ENCODE results near the gene UFSP2. TPM values are rescaled to one million over a fixed set of nuclear protein-coding genes. Genes with fewer than 3 reads are reported as not detected.

The UFSP2 gene
- 30.9 and 32.1 TPM in 2 replicates for total RNA-seq

GRCh38 chr4:185425647-185426352 lies at the start of gene UFSP2:
UFSP2 (minus strand) TSS chr4:185425964; CDS start chr4:185425868, 96 bp downstream.

GRCh38 chr4:185471235-185472102 lies 45.7 kb upstream of the UFSP2 start, which contains the start of gene CCDC110:
CCDC110 (minus strand) TSS chr4:185471733; CDS start chr4:185471683, 50 bp downstream.

GRCh38 chr4:185396724-185397385 lies 28.9 kb downstream of the UFSP2 start, which contains the start of gene ANKRD37:
ANKRD37 (plus strand) TSS chr4:185396841; CDS start chr4:185396924, 83 bp downstream.

GRCh38 chr4:185395238-185395955 lies 30.4 kb downstream of the UFSP2 start, which contains the start of gene LRP2BP:
LRP2BP (minus strand) TSS chr4:185395924; CDS start chr4:185378186, 17,738 bp downstream.

Small RNA genes lying within 50 kb of the gene (small RNA-seq; reads per million reads assigned to genes)
- not detected for gene RF00019

Other genes starting within 250 kb of the UFSP2 start
- gene CFAP97, start 222.0 kb downstream of the UFSP2 start, total RNA-seq: 39.3 and 53.0 TPM in 2 replicates
- 16.5 and 18.6 TPM in 2 replicates for gene SNX25, start 216.4 kb downstream of the UFSP2 start, total RNA-seq
- under 0.01 and 0.59 TPM in 2 replicates for gene LRP2BP, start 30.0 kb downstream of the UFSP2 start, total RNA-seq
- 3.3 and 3.9 TPM in 2 replicates for gene ANKRD37, start 29.1 kb downstream of the UFSP2 start, total RNA-seq
- gene CCDC110, start 45.8 kb upstream of the UFSP2 start, total RNA-seq: 0.20 and 1.5 TPM in 2 replicates
- gene PDLIM3, start 109.5 kb upstream of the UFSP2 start, total RNA-seq: 0.59 and 1.1 TPM in 2 replicates

Data from subcutaneous preadipocyte (primary cell).